IMR-90 (cell line): Measurements from ENCODE around the gene DDI2. TPM values are rescaled to one million over a fixed set of nuclear protein-coding genes. Genes with fewer than 3 reads are reported as not detected.

Source experiments
- ATAC-seq: fragments of 200-7000 bp; cut with Tn5 transposase; 2 replicates; pipeline ENCODE4 v1.9.1; 2020; ENCODE audit warnings: low read depth, mild to moderate bottlenecking, moderate library complexity
- BruUV-seq: library from RNA; stranded (reverse); fragments of 400-500 nt; replicated peaks from 2 replicates; lab custom pipeline; 2021; lab: Mats Ljungman, UMichigan
- CTCF ChIA-PET: fragments of 300-600 bp; formaldehyde crosslinking; extraction: SDS; loops from one replicate; lab custom pipeline; 2021; ENCODE audit warnings: antibody characterized with exemption; lab: Yijun Ruan, JAX
- POLR2A ChIA-PET: fragments of 300-600 bp; sonication (Branson Sonifier 250); formaldehyde crosslinking; loops from one replicate; lab custom pipeline; 2022; ENCODE audit warnings: antibody characterized with exemption; ENCODE audit not compliant: unreplicated experiment; lab: Charles Lee
- DNase-seq: peaks from one replicate; pipeline ENCODE4 v3.0.0; 2013
- H2AFZ ChIP-seq: replicated peaks from 2 replicates; pipeline ENCODE3; 2013; ENCODE audit warnings: low read length, mild to moderate bottlenecking; ENCODE audit not compliant: poor library complexity
- H2AK5ac ChIP-seq: 2 replicates; pipeline ENCODE4 v1.6.1; 2013; ENCODE audit warnings: low read depth, low read length, inconsistent platforms
- H2AK9ac ChIP-seq: replicated peaks from 2 replicates; pipeline ENCODE3; 2013; ENCODE audit warnings: mild to moderate bottlenecking, low read depth, low read length, moderate library complexity; ENCODE audit not compliant: poor library complexity
- H2BK120ac ChIP-seq: 2 replicates; pipeline ENCODE4 v1.6.1; 2013; ENCODE audit warnings: low read depth, low read length, inconsistent platforms
- H2BK15ac ChIP-seq: 3 replicates; pipeline ENCODE4 v1.6.1; 2013; ENCODE audit warnings: low read depth, low read length, inconsistent platforms
- H2BK20ac ChIP-seq: 2 replicates; pipeline ENCODE4 v1.6.1; 2013; ENCODE audit warnings: low read depth, mild to moderate bottlenecking, inconsistent platforms, low read length, moderate library complexity
- H2BK5ac ChIP-seq: 2 replicates; pipeline ENCODE4 v1.6.1; 2013; ENCODE audit warnings: mild to moderate bottlenecking, low read depth, low read length, inconsistent platforms; ENCODE audit not compliant: poor library complexity, severe bottlenecking
- H3K14ac ChIP-seq: replicated peaks from 2 replicates; pipeline ENCODE4 v1.6.1; 2013; ENCODE audit warnings: low read depth, low read length, inconsistent platforms
- H3K18ac ChIP-seq: 2 replicates; pipeline ENCODE4 v1.6.1; 2013; ENCODE audit warnings: low read depth, low read length, control low read depth
- H3K23ac ChIP-seq: 2 replicates; pipeline ENCODE4 v1.6.1; 2013; ENCODE audit warnings: low read depth, low read length, inconsistent platforms
- H3K27ac ChIP-seq: 2 replicates; pipeline ENCODE4 v1.5.1; 2013; ENCODE audit warnings: mild to moderate bottlenecking, control low read depth, low read length; ENCODE audit not compliant: insufficient read depth
- H3K27me3 ChIP-seq: 2 replicates; pipeline ENCODE4 v1.6.1; 2013; ENCODE audit warnings: low read length; ENCODE audit not compliant: control insufficient read depth, insufficient read depth
- H3K36me3 ChIP-seq: 2 replicates; pipeline ENCODE4 v1.6.1; 2013; ENCODE audit warnings: low read length, mixed read lengths; ENCODE audit not compliant: control insufficient read depth, insufficient read depth
- H3K4ac ChIP-seq: 2 replicates; pipeline ENCODE4 v1.6.1; 2013; ENCODE audit warnings: low read depth, low read length, inconsistent platforms
- H3K4me1 ChIP-seq: 2 replicates; pipeline ENCODE4 v1.6.1; 2013; ENCODE audit warnings: low read length, mixed read lengths; ENCODE audit not compliant: control insufficient read depth, insufficient read depth
- H3K4me2 ChIP-seq: 2 replicates; pipeline ENCODE4 v1.6.1; 2013; ENCODE audit warnings: low read depth, mild to moderate bottlenecking, control low read depth, low read length, moderate library complexity
- H3K4me3 ChIP-seq: 2 replicates; pipeline ENCODE4 v1.5.1; 2013; ENCODE audit warnings: low read depth, mild to moderate bottlenecking, control low read depth, low read length, moderate library complexity; ENCODE audit not compliant: insufficient read depth
- H3K56ac ChIP-seq: 2 replicates; pipeline ENCODE4 v1.6.1; 2013; ENCODE audit warnings: low read length, inconsistent platforms; ENCODE audit not compliant: insufficient read depth; ENCODE audit errors: extremely low read depth
- H3K79me1 ChIP-seq, 2 experiments: 2 replicates each; pipeline ENCODE4 v1.6.1; 2013; ENCODE audit warnings: low read length in 2 of 2, inconsistent platforms in 1 of 2, low read depth in 1 of 2
- H3K9ac ChIP-seq: 2 replicates; pipeline ENCODE4 v1.6.1; 2013; ENCODE audit warnings: low read depth, low read length, control low read depth
- H3K9me1 ChIP-seq: 2 replicates; pipeline ENCODE4 v1.6.1; 2013; ENCODE audit warnings: low read length, inconsistent platforms; ENCODE audit not compliant: insufficient read depth
- H3K9me3 ChIP-seq: 2 replicates; pipeline ENCODE4 v1.6.1; 2013; ENCODE audit warnings: low read length; ENCODE audit not compliant: control insufficient read depth, insufficient read depth
- H4K20me1 ChIP-seq: 2 replicates; pipeline ENCODE4 v1.6.1; 2013; ENCODE audit warnings: low read length, inconsistent platforms; ENCODE audit not compliant: insufficient read depth
- H4K5ac ChIP-seq: 2 replicates; pipeline ENCODE4 v1.6.1; 2013; ENCODE audit warnings: mild to moderate bottlenecking, low read depth, low read length, control low read depth
- H4K8ac ChIP-seq, 2 experiments: 2 replicates each; pipeline ENCODE4 v1.6.1; 2013; ENCODE audit warnings: low read depth in 2 of 2, low read length in 2 of 2, control low read depth in 1 of 2, inconsistent platforms in 1 of 2
- H4K91ac ChIP-seq: 2 replicates; pipeline ENCODE4 v1.6.1; 2013; ENCODE audit warnings: low read depth, low read length, inconsistent platforms; ENCODE audit not compliant: insufficient read depth
- BHLHE40 ChIP-seq: fragments of 150-350 bp; IDR thresholded peaks from 2 replicates; pipeline ENCODE4 v1.6.1; 2016; ENCODE audit warnings: mild to moderate bottlenecking, low read depth, low read length
- CEBPB ChIP-seq: IDR thresholded peaks from 2 replicates; pipeline ENCODE4 v1.6.1; 2012; ENCODE audit warnings: low read depth, low read length, improper control_type of control experiment
- CHD1 ChIP-seq: IDR thresholded peaks from 2 replicates; pipeline ENCODE4 v1.6.1; 2012; ENCODE audit warnings: low read depth, low read length, improper control_type of control experiment
- CTCF ChIP-seq: conservative IDR thresholded peaks from 2 replicates; pipeline ENCODE4 v1.5.1; 2012; ENCODE audit warnings: mild to moderate bottlenecking, low read depth, low read length, improper control_type of control experiment
- ELK1 ChIP-seq: fragments of 150-350 bp; IDR thresholded peaks from 2 replicates; pipeline ENCODE4 v1.6.1; 2016; ENCODE audit warnings: low read depth, mild to moderate bottlenecking, low read length, moderate library complexity, borderline replicate concordance
- FOS ChIP-seq: fragments of 150-350 bp; IDR thresholded peaks from 2 replicates; pipeline ENCODE4 v1.6.1; 2016; ENCODE audit warnings: low read depth, low read length
- MAFK ChIP-seq: IDR thresholded peaks from 2 replicates; pipeline ENCODE4 v1.6.1; 2012; ENCODE audit warnings: low read depth, low read length, improper control_type of control experiment
- MAZ ChIP-seq: IDR thresholded peaks from 2 replicates; pipeline ENCODE4 v1.6.1; 2012; ENCODE audit warnings: low read depth, mild to moderate bottlenecking, low read length, improper control_type of control experiment, moderate library complexity, borderline replicate concordance
- MXI1 ChIP-seq: IDR thresholded peaks from 2 replicates; pipeline ENCODE4 v1.6.1; 2012; ENCODE audit warnings: low read depth, mild to moderate bottlenecking, low read length, moderate library complexity, borderline replicate concordance
- NFE2L2 ChIP-seq: fragments of 150-350 bp; IDR thresholded peaks from 2 replicates; pipeline ENCODE4 v1.6.1; 2016; ENCODE audit warnings: low read depth, mild to moderate bottlenecking, low read length
- POLR2A ChIP-seq: IDR thresholded peaks from 2 replicates; pipeline ENCODE4 v1.6.1; 2012; ENCODE audit warnings: mild to moderate bottlenecking, low read depth, low read length
- RAD21 ChIP-seq: IDR thresholded peaks from 2 replicates; pipeline ENCODE4 v1.6.1; 2012; ENCODE audit warnings: low read length, improper control_type of control experiment
- RCOR1 ChIP-seq: IDR thresholded peaks from 2 replicates; pipeline ENCODE4 v1.6.1; 2012; ENCODE audit warnings: mild to moderate bottlenecking, low read length, improper control_type of control experiment; ENCODE audit not compliant: insufficient replicate concordance
- RFX5 ChIP-seq: IDR thresholded peaks from 2 replicates; pipeline ENCODE4 v1.8.0; 2012; ENCODE audit warnings: low read depth, mild to moderate bottlenecking, low read length, moderate library complexity
- SMC3 ChIP-seq: fragments of 150-350 bp; IDR thresholded peaks from 2 replicates; pipeline ENCODE4 v1.6.1; 2016; ENCODE audit warnings: low read depth, mild to moderate bottlenecking, antibody characterized with exemption, low read length, moderate library complexity
- USF2 ChIP-seq: fragments of 150-350 bp; IDR thresholded peaks from 2 replicates; pipeline ENCODE4 v1.6.1; 2017; ENCODE audit warnings: mild to moderate bottlenecking, antibody characterized with exemption, low read length, low read depth
- WGBS, 2 experiments: methylation state at CpG; one replicate each; pipeline versions ENCODE4 v1.1.5 to v1.1.7; 2013; ENCODE audit warnings: missing lambda C conversion rate in 2 of 2; ENCODE audit not compliant: insufficient read length in 1 of 2; ENCODE audit errors: extremely low coverage in 2 of 2; 5-methylcytosine and 5-hydroxymethylcytosine counted together
- dilution Hi-C: fragments of 300-500 bp; cut with HindIII; formaldehyde crosslinking; loops from one replicate; pipeline ENCODE4 v1.14.3; 2018; ENCODE audit warnings: low sequenced_read_pairs; ENCODE audit not compliant: unreplicated experiment
- in situ Hi-C: fragments of 300-500 bp; cut with MboI; formaldehyde crosslinking; loops from 3 replicates; pipeline ENCODE4 v1.14.3; 2019; ENCODE audit warnings: low sequenced_read_pairs, inconsistent platforms, mixed read lengths
- intact Hi-C: fragments of 100-400 bp; cut with micrococcal nuclease; formaldehyde crosslinking; loops from 2 replicates; pipeline ENCODE4 v1.10.0; 2022
- polyA plus RNA-seq, 3 experiments: library from polyadenylated mRNA; depleted of rRNA; stranded (reverse); fragments of >200 nt; gene quantifications; 2 replicates each; pipeline ENCODE4 v1.2.3, GENCODE V29; 2012; ENCODE audit warnings: low replicate concordance in 1 of 3
- total RNA-seq: library from RNA; depleted of rRNA; stranded (reverse); fragments of >200 nt; gene quantifications from 2 replicates; pipeline ENCODE4 v1.2.3, GENCODE V29; 2012

Gene DDI2
- total and polyA plus RNA-seq, 2 of the 4 experiments (the other 2 are of a cell fraction), result 6.0 to 13.4 TPM

GRCh38 chr1:15573477-15573876 lies 43.8 kb upstream of the DDI2 start:
- no peaks in the 10 kb centered on the region; the same call in 1 of the 2 replicates for H3K9me1 ChIP-seq
- H3K23ac ChIP-seq, result no peak overlapping the region
- H2BK5ac ChIP-seq, result no peak overlapping the region
- no peak overlapping the region for H3K27ac ChIP-seq
- no peak overlapping the region for H2AFZ ChIP-seq
- no peak overlapping the region for H2BK15ac ChIP-seq
- H3K18ac ChIP-seq, result no peak overlapping the region
- no peak overlapping the region for H3K9ac ChIP-seq
- H4K8ac ChIP-seq, result no peak overlapping the region
- BruUV-seq, result no TSS peak
- dilution Hi-C loops (no loop called here), in situ Hi-C loops (no loop called here), intact Hi-C loops (no loop called here)
- H4K5ac ChIP-seq, result no peak overlapping the region
- ATAC-seq (no peak), DNase-seq (peak; percentile 28)
- no peak overlapping the region for H3K4me3 ChIP-seq
- H3K9me3 ChIP-seq, result no peaks in the 10 kb centered on the region
- no peaks in the 10 kb centered on the region for H3K4me1 ChIP-seq
- H3K79me1 ChIP-seq, result 0 out of 4 replicates have a peak, but pooled peaks cover 0 to 4% of the 10 kb centered on the region in 2 experiments
- H3K27me3 ChIP-seq, result no peaks in the 10 kb centered on the region
- H3K4ac ChIP-seq, result no peak overlapping the region
- no peak overlapping the region for H4K91ac ChIP-seq
- no peak overlapping the region for H2BK20ac ChIP-seq
- H3K36me3 ChIP-seq, result peaks cover 9% of the 10 kb centered on the region
- CTCF ChIA-PET, result no interaction called here
- H2AK5ac ChIP-seq, result no peak overlapping the region
- TF ChIP-seq RAD21 (no peak), ELK1 (no peak), CTCF (no peak), CEBPB (no peak), POLR2A (no peak), RCOR1 (no peak), FOS (no peak), NFE2L2 (no peak), BHLHE40 (no peak), RFX5 (no peak), SMC3 (no peak), MXI1 (no peak), MAZ (no peak), CHD1 (no peak), MAFK (no peak), USF2 (no peak)
- 67% methylated on average over 3 of the region's 9 CpGs; no CpG with 5 or more reads in 1 of the 2 experiments for WGBS, 2 experiments
- H4K20me1 ChIP-seq, result no peaks in the 10 kb centered on the region
- H2BK120ac ChIP-seq, result no peak overlapping the region
- no peak overlapping the region for H3K4me2 ChIP-seq
- H2AK9ac ChIP-seq, result no peak overlapping the region
- H3K14ac ChIP-seq, result no peak overlapping the region
- POLR2A ChIA-PET, result no interaction called here
- H3K56ac ChIP-seq, result no peak overlapping the region
